ENCODE results near the gene FOXB2.

The FOXB2 gene

GRCh38 chr9:77063645-77064285, 44.3 kb downstream of the FOXB2 start:
- no peak for DNase-seq
- no peaks in the 10 kb centered on the region for H3K4me1 Mint-ChIP-seq

GRCh38 chr9:77066388-77066787, 46.9 kb downstream of the FOXB2 start:
- Mint-ChIP-seq H3K36me3 (no peaks in the 10 kb centered on the region), H3K4me3 (no peak overlapping the region), H3K27me3 (no peaks in the 10 kb centered on the region), H3K9me3 (no peaks in the 10 kb centered on the region), H3K27ac (no peak overlapping the region), H3K4me1 (no peaks in the 10 kb centered on the region)
- CTCF ChIA-PET, result no interaction called here
- DNase-seq, result no peak

More at GRCh38 chr9:77063645-77064285, 44.3 kb downstream of the FOXB2 start:
- H3K9me3 Mint-ChIP-seq, result no peaks in the 10 kb centered on the region
- CTCF ChIA-PET, result no interaction called here
- no peaks in the 10 kb centered on the region for H3K36me3 Mint-ChIP-seq
- no peaks in the 10 kb centered on the region for H3K27me3 Mint-ChIP-seq
- H3K4me3 Mint-ChIP-seq, result no peak overlapping the region
- H3K27ac Mint-ChIP-seq, result no peak overlapping the region

All from activated naive CD4-positive, alpha-beta T cell treated with anti-CD3 and anti-CD28 coated beads, Interleukin-2, amount 10 ng/mL, durations not matched to agents 7 days and 5 days (primary cell).